HG03571 (cell line): ENCODE results near the gene UBAC1.
"Not testable (repeated sequence)": the region's sequence is repeated elsewhere in the genome, so short reads cannot be mapped to it uniquely, and the experiment has no call there.

Experiments used
- ATAC-seq: cut with Tn5 transposase; IDR thresholded peaks from one replicate; pipeline ENCODE4 v1.9.1; 2021; ENCODE audit not compliant: unreplicated experiment

UBAC1 gene

DNA sequence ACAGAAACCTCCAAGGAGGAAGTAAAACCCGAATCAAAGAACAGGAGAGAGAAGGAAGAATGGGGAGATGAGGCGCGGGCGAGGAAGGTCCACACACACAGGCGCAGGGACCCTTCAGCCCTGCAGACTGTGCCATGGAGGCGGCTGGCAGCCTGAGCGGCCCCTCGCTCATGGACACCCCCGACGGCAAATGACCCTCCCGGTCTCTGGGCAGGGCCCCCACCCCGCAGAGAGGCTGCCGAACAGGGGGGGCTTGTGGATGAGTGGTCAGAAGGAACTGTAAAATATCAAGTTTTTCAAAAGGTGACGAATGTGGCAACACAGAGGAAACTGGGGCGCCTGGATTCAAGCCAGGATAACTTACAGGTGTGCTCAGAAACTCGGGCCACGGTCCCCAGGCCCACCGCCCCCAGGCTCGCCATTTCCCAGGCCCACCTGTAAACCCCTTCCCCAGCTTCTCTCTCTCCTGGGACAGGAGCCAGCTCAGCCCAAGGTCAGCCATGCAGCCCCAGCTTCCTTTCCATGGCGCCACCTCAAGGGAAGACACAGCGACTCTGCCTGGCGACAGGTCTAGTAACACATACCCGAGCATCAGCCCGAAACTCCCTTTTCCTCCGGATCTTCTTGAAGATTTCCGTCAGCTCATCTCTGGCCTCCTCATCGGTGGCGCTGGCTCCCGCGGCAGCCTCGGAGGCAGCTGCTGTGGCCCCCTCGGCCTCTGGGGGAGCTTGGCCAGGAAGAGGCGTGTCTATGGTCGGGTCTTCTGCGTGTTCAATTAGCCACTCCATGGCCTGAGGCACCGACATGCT is 16.5 kb downstream of the UBAC1 start:
- ATAC-seq: no peak

- not testable (repeated sequence) for ATAC-seq
Observed at GRCh38 chr9:135943604-135944003, 17.6 kb downstream of the UBAC1 start.

GRCh38 chr9:135941288-135941995 is 19.7 kb downstream of the UBAC1 start:
- ATAC-seq: no peak

DNA sequence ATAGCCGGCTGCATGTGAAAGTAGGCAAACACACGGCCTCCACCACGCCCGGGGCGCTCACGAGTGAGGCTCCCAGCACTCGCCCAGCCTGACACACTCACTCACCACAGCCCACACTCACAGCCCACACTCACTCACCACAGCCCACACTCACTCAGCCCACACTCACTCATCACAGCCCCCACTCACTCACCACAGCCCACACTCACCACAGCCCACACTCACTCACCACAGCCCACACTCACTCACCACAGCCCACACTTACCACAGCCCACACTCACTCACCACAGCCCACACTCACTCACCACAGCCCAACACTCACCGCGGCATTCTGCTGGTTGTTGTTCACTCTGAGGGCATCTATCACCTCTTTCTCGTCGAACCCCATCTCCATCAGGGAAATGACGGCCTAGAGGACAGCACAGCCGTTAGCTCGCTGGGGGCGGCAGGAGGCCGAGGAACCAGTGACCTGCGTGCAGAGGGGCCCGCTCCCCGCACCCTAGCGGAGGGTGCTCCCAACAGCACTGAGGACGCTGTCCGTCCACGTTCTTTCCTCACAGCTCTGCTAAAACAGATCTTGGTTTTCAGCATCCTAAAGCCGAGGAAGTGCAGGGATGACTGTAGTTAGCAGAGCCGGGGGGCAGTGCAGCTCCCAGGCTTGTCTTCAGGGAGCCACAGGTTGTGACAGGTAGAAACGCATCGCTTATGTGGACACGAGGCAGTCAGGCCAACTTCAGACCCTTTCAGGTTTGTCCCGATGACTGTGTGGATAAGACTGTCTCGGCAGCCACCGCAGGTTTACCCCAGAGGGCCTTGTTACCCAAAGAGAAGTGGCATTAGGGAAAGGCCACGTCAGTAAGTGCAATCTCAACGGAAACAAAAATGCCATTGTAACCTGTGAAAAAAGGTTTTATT is 21.6 kb downstream of the UBAC1 start:
- ATAC-seq: no peak

- ATAC-seq: no peak
Observed at GRCh38 chr9:135937521-135938489, 23.4 kb downstream of the UBAC1 start.

- ATAC-seq: no peak
Observed at GRCh38 chr9:135933114-135933513, 28.1 kb downstream of the UBAC1 start.

DNA sequence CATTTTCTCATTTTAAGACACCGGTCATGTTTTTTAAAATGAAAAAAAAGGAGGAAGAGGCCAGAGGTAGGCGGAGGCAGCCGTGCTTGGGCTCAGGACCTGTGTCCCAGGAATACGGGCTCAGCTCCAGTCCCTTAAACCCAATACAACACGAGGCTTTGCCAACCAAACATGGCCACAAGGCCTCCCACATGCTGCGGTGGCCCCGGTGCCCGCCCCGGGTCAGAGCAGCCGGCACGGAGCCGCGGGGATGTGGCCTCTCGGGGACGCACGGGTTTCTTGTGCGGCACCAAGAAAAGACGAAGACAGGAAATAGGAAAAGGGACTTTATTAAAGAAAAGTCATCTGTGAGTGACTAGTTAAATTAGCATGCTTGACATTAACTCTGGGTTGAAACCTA is 28.5 kb downstream of the UBAC1 start:
- no peak for ATAC-seq

DNA sequence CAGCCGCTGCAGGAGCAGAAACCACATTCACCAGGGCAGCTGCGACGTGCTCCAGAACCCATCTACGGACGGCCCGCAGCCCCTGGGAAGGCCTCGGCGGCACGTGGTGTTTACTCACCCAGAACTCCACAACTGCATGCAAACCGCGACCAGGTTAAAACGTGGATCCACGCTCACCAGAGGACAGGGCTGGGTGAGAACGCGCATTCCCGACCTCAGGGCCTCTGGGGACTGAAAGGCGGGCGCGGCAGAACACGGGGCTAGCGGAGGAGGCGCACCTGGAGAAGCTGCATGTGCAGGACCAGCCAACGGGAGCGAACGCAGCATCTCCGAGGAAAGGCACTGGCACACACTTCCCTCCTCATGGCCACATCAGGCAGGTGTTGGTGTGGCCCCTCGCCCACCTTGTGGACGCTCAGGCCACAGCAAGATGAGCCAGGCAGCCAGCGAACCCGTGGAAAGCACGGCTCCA is 29.8 kb downstream of the UBAC1 start:
- ATAC-seq: no peak

GRCh38 chr9:135930446-135931345 is 30.5 kb downstream of the UBAC1 start:
- ATAC-seq: no peak

GRCh38 chr9:135929656-135930445 is 31.3 kb downstream of the UBAC1 start:
- ATAC-seq: no peak

DNA sequence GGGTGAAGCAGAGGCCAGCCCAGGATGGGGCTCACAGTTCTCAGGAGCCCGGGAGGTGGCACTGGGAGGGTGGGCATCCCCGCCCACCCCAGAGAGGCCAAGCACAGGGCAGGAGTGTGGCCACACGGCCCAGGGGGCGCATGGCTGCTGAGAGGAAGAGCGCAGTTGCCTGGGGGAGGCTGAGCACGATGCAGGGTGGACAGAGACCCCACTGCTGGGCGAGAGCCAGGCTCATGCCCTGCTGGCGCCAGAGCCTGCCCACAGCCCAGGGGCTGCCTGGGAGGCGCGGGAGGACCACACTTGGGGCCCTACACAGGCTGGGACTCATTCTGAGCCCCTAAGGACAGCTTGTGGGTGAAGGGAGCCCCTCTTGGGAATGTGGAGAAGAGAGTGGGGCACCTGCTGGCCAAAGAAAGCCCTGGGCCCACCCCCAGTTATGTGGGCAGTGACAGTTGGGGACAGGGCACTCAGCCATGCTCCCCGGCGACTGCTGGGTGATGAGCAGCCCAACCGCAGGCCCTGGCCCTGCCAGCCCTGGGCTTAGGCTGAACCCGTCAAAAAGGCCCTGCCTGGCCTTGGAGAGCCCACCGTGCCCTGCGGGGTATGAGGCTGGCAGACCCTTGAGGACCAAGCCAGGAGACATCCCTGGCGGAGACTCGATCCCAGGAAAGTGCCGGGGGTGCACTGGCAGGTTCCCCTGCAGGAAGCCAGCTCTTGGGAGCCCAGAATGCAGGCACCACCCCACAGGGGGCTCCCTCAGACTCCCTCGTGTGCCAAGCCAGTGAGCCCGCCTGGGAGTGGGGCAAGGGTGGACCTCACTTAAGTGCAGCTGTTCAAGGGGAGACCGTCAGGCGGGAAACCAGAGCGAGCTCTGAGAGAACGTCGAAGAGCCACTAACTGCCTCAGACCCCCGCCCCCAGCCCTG is 32.2 kb downstream of the UBAC1 start:
- no peak for ATAC-seq

GRCh38 chr9:135928074-135928730 is 33.0 kb downstream of the UBAC1 start:
- no peak for ATAC-seq

- no peak for ATAC-seq
Observed at GRCh38 chr9:135927195-135928013, 33.8 kb downstream of the UBAC1 start.

- no peak for ATAC-seq
Observed at GRCh38 chr9:135926402-135927194, 34.6 kb downstream of the UBAC1 start.

DNA sequence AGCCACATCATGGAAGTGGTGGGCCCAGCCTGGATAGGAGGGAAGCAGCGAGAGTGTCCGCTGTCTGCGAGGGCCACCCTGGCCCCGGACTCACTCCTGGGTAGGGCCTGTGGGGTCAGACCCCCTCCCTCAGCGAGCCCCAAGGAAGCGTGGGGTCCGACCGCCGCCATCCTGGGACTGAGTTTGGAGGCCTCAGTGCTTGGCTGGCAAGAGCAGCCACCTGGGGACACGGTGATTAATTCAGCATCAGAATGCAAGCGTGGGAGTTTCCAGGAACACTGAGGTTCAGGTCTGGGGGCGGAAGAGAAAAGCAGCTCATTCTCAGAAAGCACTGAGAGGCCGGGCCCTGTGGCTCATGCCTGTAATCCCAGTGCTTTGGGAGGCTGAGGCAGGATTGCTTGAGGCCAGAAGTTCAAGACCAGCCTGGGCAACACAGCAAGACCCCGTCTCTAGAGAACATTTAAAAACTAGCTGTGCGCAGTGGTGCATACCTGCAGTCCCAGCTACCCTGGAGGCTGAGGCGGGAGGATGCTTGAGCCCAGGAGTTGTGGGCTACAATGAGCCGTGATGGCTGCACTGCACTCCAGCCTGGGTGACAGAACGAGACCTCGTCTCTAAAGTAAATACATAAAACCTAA is 35.6 kb downstream of the UBAC1 start:
- ATAC-seq: no peak
